CD4-positive, alpha-beta T cell treated with Interleukin-17A for 4 hours (primary cell): ENCODE results near the gene C10orf120.

Experiments used
- DNase-seq: peaks from one replicate; pipeline ENCODE4 v3.0.0-alpha.2; 2020; ENCODE audit warnings: mixed read lengths

The C10orf120 gene

GRCh38 chr10:122658356-122659049 is 41.1 kb downstream of the C10orf120 start:
- DNase-seq = no peak

- no peak for DNase-seq
These were observed 41.9 kb downstream of the C10orf120 start for GRCh38 chr10:122657729-122658128.

- DNase-seq = no peak
These were observed 42.4 kb downstream of the C10orf120 start for GRCh38 chr10:122657255-122657654.

- DNase-seq = no peak
These were observed 42.9 kb downstream of the C10orf120 start for GRCh38 chr10:122656741-122657140.

- no peak for DNase-seq
These were observed 43.3 kb downstream of the C10orf120 start for GRCh38 chr10:122656308-122656705.

GRCh38 chr10:122655524-122656307 is 43.9 kb downstream of the C10orf120 start:
- DNase-seq = no peak

- no peak for DNase-seq
These were observed 49.3 kb downstream of the C10orf120 start for GRCh38 chr10:122650331-122650730.

GRCh38 chr10:122649903-122650302 is 49.7 kb downstream of the C10orf120 start:
- no peak for DNase-seq

GRCh38 chr10:122648599-122649428 is 50.8 kb downstream of the C10orf120 start:
- DNase-seq = peak; percentile 17
